Liver (tissue), 9 donors: ENCODE data around the gene ZNF746. TPM values are rescaled to one million over a fixed set of nuclear protein-coding genes. Genes with fewer than 3 reads are reported as not detected.

Experiments
- DNase-seq: peaks from one replicate; pipeline ENCODE4 v3.0.0-alpha.2; 2017; ENCODE audit warnings: low spot score
- H3K27ac ChIP-seq, 2 donors: one replicate each; pipeline ENCODE4 v1.7.0; 2013; ENCODE audit warnings: inconsistent platforms in 2 of 2, low read length in 2 of 2, control low read depth in 1 of 2, low read depth in 1 of 2, mild to moderate bottlenecking in 1 of 2
- H3K27me3 ChIP-seq, 4 donors: one replicate each; pipeline versions ENCODE4 v1.6.1 to v1.7.0; 2013; ENCODE audit warnings: low read length in 3 of 4, inconsistent platforms in 1 of 4, mild to moderate bottlenecking in 1 of 4, moderate library complexity in 1 of 4; ENCODE audit not compliant: control insufficient read depth in 4 of 4, insufficient read depth in 4 of 4
- H3K36me3 ChIP-seq, 4 donors: one replicate each; pipeline versions ENCODE4 v1.6.1 to v1.7.0; 2013; ENCODE audit warnings: low read length in 3 of 4, mild to moderate bottlenecking in 3 of 4, low read depth in 1 of 4, moderate library complexity in 1 of 4; ENCODE audit not compliant: control insufficient read depth in 4 of 4, insufficient read depth in 3 of 4
- H3K4me1 ChIP-seq, 4 donors: one replicate each; pipeline versions ENCODE4 v1.6.1 to v1.7.0; 2013; ENCODE audit warnings: low read length in 3 of 4, mild to moderate bottlenecking in 3 of 4, moderate library complexity in 1 of 4; ENCODE audit not compliant: control insufficient read depth in 4 of 4, insufficient read depth in 4 of 4
- H3K4me3 ChIP-seq, 3 donors: one replicate each; pipeline versions ENCODE4 v1.6.1 to v1.7.0; 2013; ENCODE audit warnings: low read length in 3 of 3, control low read depth in 1 of 3, low read depth in 1 of 3, mild to moderate bottlenecking in 1 of 3
- H3K9ac ChIP-seq, 2 donors: one replicate each; pipeline ENCODE4 v1.7.0; 2013; ENCODE audit warnings: low read length in 2 of 2, mild to moderate bottlenecking in 2 of 2, moderate library complexity in 2 of 2, control low read depth in 1 of 2, low read depth in 1 of 2
- H3K9me3 ChIP-seq, 4 donors: one replicate each; pipeline versions ENCODE4 v1.6.1 to v1.7.0; 2013; ENCODE audit warnings: low read length in 3 of 4; ENCODE audit not compliant: control insufficient read depth in 4 of 4
- ATF3 ChIP-seq: IDR thresholded peaks from 2 replicates; pipeline ENCODE4 v1.6.1; 2016; ENCODE audit warnings: antibody characterized with exemption
- CTCF ChIP-seq: fragments of 150-350 bp; IDR thresholded peaks from 2 replicates; pipeline ENCODE4 v1.5.1; 2017; ENCODE audit warnings: improper control_type of control experiment, low read depth, low read length; ENCODE audit not compliant: missing input control
- EGR1 ChIP-seq, 2 donors: IDR thresholded peaks; 2 replicates each; pipeline ENCODE4 v1.6.1; 2016 to 2018; ENCODE audit warnings: antibody characterized with exemption in 2 of 2, low read depth in 2 of 2
- FOXA1 ChIP-seq: IDR thresholded peaks from 2 replicates; pipeline ENCODE4 v1.6.1; 2016; ENCODE audit warnings: antibody characterized with exemption
- FOXA2 ChIP-seq: IDR thresholded peaks from 2 replicates; pipeline ENCODE4 v1.6.1; 2016; ENCODE audit warnings: antibody characterized with exemption
- GABPA ChIP-seq, 2 donors: IDR thresholded peaks in 1 of 2; conservative IDR thresholded peaks in 1 of 2; 2 replicates each; pipeline ENCODE4 v1.6.1; 2016; ENCODE audit warnings: antibody characterized with exemption in 2 of 2, mild to moderate bottlenecking in 1 of 2, moderate library complexity in 1 of 2
- HNF4A ChIP-seq, 2 donors: conservative IDR thresholded peaks; 2 replicates each; pipeline ENCODE4 v1.6.1; 2016; ENCODE audit warnings: antibody characterized with exemption in 2 of 2, mild to moderate bottlenecking in 2 of 2
- JUND ChIP-seq, 2 donors: IDR thresholded peaks; 2 replicates each; pipeline ENCODE4 v1.6.1; 2016; ENCODE audit warnings: antibody characterized with exemption in 2 of 2
- MAX ChIP-seq: IDR thresholded peaks from 2 replicates; pipeline ENCODE4 v1.6.1; 2016; ENCODE audit warnings: antibody characterized with exemption
- NR2F2 ChIP-seq: IDR thresholded peaks from 2 replicates; pipeline ENCODE4 v1.6.1; 2016; ENCODE audit warnings: antibody characterized with exemption
- RAD21 ChIP-seq, 2 donors: IDR thresholded peaks; 2 replicates each; pipeline ENCODE4 v1.6.1; 2016; ENCODE audit warnings: antibody characterized with exemption in 2 of 2, mild to moderate bottlenecking in 2 of 2
- REST ChIP-seq: IDR thresholded peaks from 2 replicates; pipeline ENCODE4 v1.6.1; 2016; ENCODE audit warnings: antibody characterized with exemption, mild to moderate bottlenecking
- SP1 ChIP-seq: IDR thresholded peaks from 2 replicates; pipeline ENCODE4 v1.6.1; 2018; ENCODE audit warnings: antibody characterized with exemption, mild to moderate bottlenecking
- TAF1 ChIP-seq: conservative IDR thresholded peaks from 2 replicates; pipeline ENCODE4 v1.6.1; 2016; ENCODE audit warnings: antibody characterized with exemption, mild to moderate bottlenecking
- YY1 ChIP-seq: IDR thresholded peaks from 2 replicates; pipeline ENCODE4 v1.6.1; 2016; ENCODE audit warnings: antibody characterized with exemption, mild to moderate bottlenecking
- ZBTB33 ChIP-seq: IDR thresholded peaks from 2 replicates; pipeline ENCODE4 v1.6.1; 2016; ENCODE audit warnings: antibody characterized with exemption
- WGBS: extraction: QIAGEN DNeasy Blood & Tissue Kit; methylation state at CpG from one replicate; pipeline ENCODE4 v1.1.7; 2013; 5-methylcytosine and 5-hydroxymethylcytosine counted together
- polyA plus RNA-seq, 2 donors: library from polyadenylated mRNA; stranded (reverse) in 1 of 2; unstranded in 1 of 2; fragments of 200-250 nt in 1 of 2; fragments of >200 nt in 1 of 2; fragmentation: Nextera tagmentation in 1 of 2; extraction: Ambion mirVana in 1 of 2; gene quantifications; one replicate each; pipeline versions ENCODE4 v1.2.1 to v1.2.3, GENCODE V29; 2013 to 2015
- total RNA-seq, 2 donors: library from RNA; depleted of rRNA; stranded (reverse); fragments of >200 nt; gene quantifications; one replicate each; pipeline ENCODE4 v1.2.3, GENCODE V29; 2014
- donor health status: healthy.
- donor health status: healthy.
- donor health status: healthy.
- donor health status: healthy.
- donor health status: healthy.

The ZNF746 gene
- total and polyA plus RNA-seq, 4 donors: 3.8 to 13.5 (median 9.2) TPM

GRCh38 chr7:149471289-149471953 is 26.2 kb downstream of the ZNF746 start:
- H3K4me3 ChIP-seq: no peak overlapping the region
- no peak overlapping the region for H3K9ac ChIP-seq
- no peak for DNase-seq
- H3K4me1 ChIP-seq: no peaks in the 10 kb centered on the region
- H3K9me3 ChIP-seq: no peaks in the 10 kb centered on the region
- peaks cover 7 to 32% (median 17%) of the 10 kb centered on the region in 4 donors for H3K36me3 ChIP-seq
- TF ChIP-seq TAF1 (no peak), YY1 (no peak), JUND (IDR thresholded peaks at IDR 0.05) (no peak), NR2F2 (no peak), HNF4A (conservative IDR thresholded peaks at IDR 0.05) (no peak), RAD21 (IDR thresholded peaks at IDR 0.05) (no peak), ATF3 (no peak), REST (no peak), EGR1 (IDR thresholded peaks at IDR 0.05; ENCODE audit: low read depth in 2 of 2) (no peak), FOXA2 (no peak), MAX (no peak), FOXA1 (no peak), ZBTB33 (no peak), GABPA (IDR thresholded peaks at IDR 0.05 in 1 of 2, conservative IDR thresholded peaks at IDR 0.05 in 1 of 2) (no peak), CTCF (no peak)
- no peaks in the 10 kb centered on the region for H3K27me3 ChIP-seq
- WGBS: 98% methylated on average over 6 of the region's 6 CpGs
- H3K27ac ChIP-seq: no peak overlapping the region

GRCh38 chr7:149469806-149470205 is 27.8 kb downstream of the ZNF746 start:
- no peak for DNase-seq
- Histone ChIP-seq H3K27me3 (no peaks in the 10 kb centered on the region), H3K4me1 (no peaks in the 10 kb centered on the region), H3K9me3 (no peaks in the 10 kb centered on the region), H3K36me3 (peaks cover 0 to 18% (median 10%) of the 10 kb centered on the region in 4 donors), H3K27ac (no peak overlapping the region), H3K9ac (no peak overlapping the region), H3K4me3 (no peak overlapping the region)
- 95% methylated on average over 8 of the region's 8 CpGs for WGBS
- TF ChIP-seq GABPA (IDR thresholded peaks at IDR 0.05 in 1 of 2, conservative IDR thresholded peaks at IDR 0.05 in 1 of 2): no peak
- TF ChIP-seq CTCF: no peak
- no peak for TF ChIP-seq RAD21 (IDR thresholded peaks at IDR 0.05)
- TF ChIP-seq ATF3: no peak
- TF ChIP-seq MAX: no peak
- TF ChIP-seq YY1: no peak
- no peak for TF ChIP-seq REST
- no peak for TF ChIP-seq NR2F2
- TF ChIP-seq SP1: no peak
